Small intestine (tissue), 7 donors: ENCODE results near the gene RMND5B. TPM values are rescaled to one million over a fixed set of nuclear protein-coding genes. Genes with fewer than 3 reads are reported as not detected.
A peak's percentile ranks its signal among the peaks of the same experiment; 100 is the strongest.

ENCODE experiments used
- DNase-seq, 2 donors: peaks; one replicate each; pipeline versions ENCODE4 v3.0.0 to v3.0.0-alpha.2; 2013
- FAIRE-seq: peaks from 2 replicates; lab custom pipeline; 2012; peaks lifted over from hg19 to GRCh38; lab: Jason Lieb, UNC
- H3K27ac ChIP-seq, 3 donors: one replicate each; pipeline ENCODE4 v1.5.1; 2013; ENCODE audit warnings: low read length in 2 of 3, mild to moderate bottlenecking in 2 of 3, control low read depth in 1 of 3, inconsistent platforms in 1 of 3, low read depth in 1 of 3, moderate library complexity in 1 of 3
- H3K27me3 ChIP-seq, 3 donors: one replicate each; pipeline ENCODE4 v1.6.1; 2013; ENCODE audit warnings: low read length in 3 of 3, inconsistent platforms in 1 of 3; ENCODE audit not compliant: control insufficient read depth in 3 of 3, insufficient read depth in 3 of 3
- H3K36me3 ChIP-seq, 3 donors: one replicate each; pipeline ENCODE4 v1.6.1; 2013; ENCODE audit warnings: low read length in 3 of 3, inconsistent platforms in 1 of 3, low read depth in 1 of 3, mild to moderate bottlenecking in 1 of 3, moderate library complexity in 1 of 3; ENCODE audit not compliant: control insufficient read depth in 3 of 3, insufficient read depth in 2 of 3
- H3K4me1 ChIP-seq, 3 donors: one replicate each; pipeline ENCODE4 v1.6.1; 2013; ENCODE audit warnings: low read length in 2 of 3, inconsistent platforms in 1 of 3, low read depth in 1 of 3, mild to moderate bottlenecking in 1 of 3, moderate library complexity in 1 of 3; ENCODE audit not compliant: control insufficient read depth in 3 of 3, insufficient read depth in 2 of 3
- H3K4me3 ChIP-seq, 3 donors: one replicate each; pipeline ENCODE4 v1.5.1; 2013; ENCODE audit warnings: low read length in 3 of 3, control low read depth in 1 of 3, inconsistent platforms in 1 of 3, low read depth in 1 of 3, mild to moderate bottlenecking in 1 of 3, moderate library complexity in 1 of 3
- H3K9me3 ChIP-seq, 2 donors: one replicate each; pipeline ENCODE4 v1.6.1; 2013; ENCODE audit warnings: low read depth in 1 of 2, low read length in 1 of 2; ENCODE audit not compliant: control insufficient read depth in 2 of 2, insufficient read depth in 1 of 2
- WGBS, 3 donors: extraction: QIAGEN DNeasy Blood & Tissue Kit; methylation state at CpG; one replicate each; pipeline ENCODE4 v1.1.7; 2013; 5-methylcytosine and 5-hydroxymethylcytosine counted together
- polyA plus RNA-seq, 4 donors: library from polyadenylated mRNA; stranded (reverse) in 3 of 4; unstranded in 1 of 4; fragments of 200-250 nt in 3 of 4; fragments of 120-200 nt in 1 of 4; gene quantifications; one replicate each; pipeline versions ENCODE4 v1.2.1 to v1.2.3, GENCODE V29; 2013
- donor health status: healthy with polysubstance abuse.
- donor health status: control.
- donor health status: control.
- donor health status: Bipolar disorder and iron deficiency.
- donor health status: healthy.

The RMND5B gene
- polyA plus RNA-seq, 4 donors = 27.1 to 34.9 (median 28.7) TPM

- peaks cover 0 to 2% (median 0%) of the 10 kb centered on the region in 3 donors for H3K4me1 ChIP-seq
- H3K9me3 ChIP-seq = no peaks in the 10 kb centered on the region
- no peaks in the 10 kb centered on the region for H3K36me3 ChIP-seq
- no peak for FAIRE-seq
- no peak overlapping the region for H3K27ac ChIP-seq
- 86 to 92% (median 88%) methylated on average over 5 of the region's 5 CpGs for WGBS, 3 donors
- no peak overlapping the region for H3K4me3 ChIP-seq
- no peak for DNase-seq
- H3K27me3 ChIP-seq = peaks cover 0 to 11% (median 1%) of the 10 kb centered on the region in 3 donors
Observed at GRCh38 chr5:178160176-178160575, 29.4 kb downstream of the RMND5B start.

GRCh38 chr5:178162481-178162880 is 31.7 kb downstream of the RMND5B start:
- no peak for FAIRE-seq
- Histone ChIP-seq H3K36me3 (no peaks in the 10 kb centered on the region), H3K4me1 (peaks cover 0 to 2% (median 0%) of the 10 kb centered on the region in 3 donors), H3K4me3 (no peak overlapping the region), H3K27ac (no peak overlapping the region), H3K27me3 (peaks cover 0 to 23% (median 3%) of the 10 kb centered on the region in 3 donors), H3K9me3 (no peaks in the 10 kb centered on the region)
- 77 to 83% (median 77%) methylated on average over 9 of the region's 9 CpGs for WGBS, 3 donors
- DNase-seq = no peak

GRCh38 chr5:178163772-178164735 is 33.2 kb downstream of the RMND5B start:
- 8 to 12% (median 11%) methylated on average over 33 of the region's 33 CpGs for WGBS, 3 donors
- H3K36me3 ChIP-seq = no peaks in the 10 kb centered on the region
- DNase-seq (peak; percentile 83 to 87), FAIRE-seq (no peak)
- H3K9me3 ChIP-seq = no peaks in the 10 kb centered on the region
- H3K4me1 ChIP-seq = peaks cover 0 to 2% (median 0%) of the 10 kb centered on the region in 3 donors
- H3K27ac ChIP-seq = no peak overlapping the region
- no peak overlapping the region for H3K4me3 ChIP-seq
- peaks cover 0 to 23% (median 3%) of the 10 kb centered on the region in 3 donors for H3K27me3 ChIP-seq

- Histone ChIP-seq H3K4me1 (peaks cover 0 to 2% (median 0%) of the 10 kb centered on the region in 3 donors), H3K36me3 (no peaks in the 10 kb centered on the region), H3K9me3 (no peaks in the 10 kb centered on the region), H3K27ac (no peak overlapping the region), H3K4me3 (no peak overlapping the region), H3K27me3 (peaks cover 0 to 23% (median 3%) of the 10 kb centered on the region in 3 donors)
- FAIRE-seq (no peak), DNase-seq (no peak)
- WGBS, 3 donors = 35 to 53% (median 35%) methylated on average over 38 of the region's 38 CpGs
Observed at GRCh38 chr5:178165581-178165980, 34.8 kb downstream of the RMND5B start.

GRCh38 chr5:178170455-178170854 is 39.6 kb downstream of the RMND5B start:
- Histone ChIP-seq H3K4me3 (no peak overlapping the region), H3K36me3 (no peaks in the 10 kb centered on the region), H3K27me3 (peaks cover 0 to 10% (median 0%) of the 10 kb centered on the region in 3 donors), H3K9me3 (no peaks in the 10 kb centered on the region), H3K4me1 (no peaks in the 10 kb centered on the region), H3K27ac (no peak overlapping the region)
- DNase-seq (no peak), FAIRE-seq (no peak)
- WGBS, 3 donors = 81 to 90% (median 86%) methylated on average over 2 of the region's 2 CpGs

GRCh38 chr5:178174456-178174855 is 43.6 kb downstream of the RMND5B start:
- H3K4me3 ChIP-seq = no peak overlapping the region
- no peaks in the 10 kb centered on the region for H3K4me1 ChIP-seq
- no peaks in the 10 kb centered on the region for H3K36me3 ChIP-seq
- H3K27ac ChIP-seq = no peak overlapping the region
- H3K9me3 ChIP-seq = no peaks in the 10 kb centered on the region
- FAIRE-seq (no peak), DNase-seq (no peak)
- H3K27me3 ChIP-seq = no peaks in the 10 kb centered on the region
- 87 to 89% (median 88%) methylated on average over 3 of the region's 3 CpGs for WGBS, 3 donors

- Histone ChIP-seq H3K9me3 (no peaks in the 10 kb centered on the region), H3K27me3 (no peaks in the 10 kb centered on the region), H3K4me1 (no peaks in the 10 kb centered on the region), H3K27ac (no peak overlapping the region), H3K4me3 (no peak overlapping the region), H3K36me3 (no peaks in the 10 kb centered on the region)
- 76 to 81% (median 81%) methylated on average over 6 of the region's 6 CpGs for WGBS, 3 donors
- no peak for FAIRE-seq
- DNase-seq = no peak
Observed at GRCh38 chr5:178176791-178177190, 46.0 kb downstream of the RMND5B start.

GRCh38 chr5:178177569-178177968 is 46.8 kb downstream of the RMND5B start:
- DNase-seq (no peak), FAIRE-seq (no peak)
- WGBS, 3 donors = 68 to 82% (median 77%) methylated on average over 8 of the region's 8 CpGs
- Histone ChIP-seq H3K4me1 (no peaks in the 10 kb centered on the region), H3K9me3 (no peaks in the 10 kb centered on the region), H3K36me3 (no peaks in the 10 kb centered on the region), H3K27me3 (no peaks in the 10 kb centered on the region), H3K4me3 (no peak overlapping the region), H3K27ac (no peak overlapping the region)
